H9 (cell line): ENCODE measurements around the gene RSU1. TPM values are rescaled to one million over a fixed set of nuclear protein-coding genes. Genes with fewer than 3 reads are reported as not detected.

ENCODE experiments used
- DNase-seq: peaks from one replicate; pipeline ENCODE4 v3.0.0-alpha.2; 2017
- H2AFZ ChIP-seq: one replicate; pipeline ENCODE4 v1.6.1; 2013; ENCODE audit warnings: mild to moderate bottlenecking, low read length, control low read depth, moderate library complexity
- H2AK5ac ChIP-seq: 2 replicates; pipeline ENCODE4 v1.6.1; 2013; ENCODE audit warnings: low read length, control low read depth, mixed read lengths; ENCODE audit not compliant: insufficient read length
- H2BK120ac ChIP-seq: one replicate; pipeline ENCODE4 v1.6.1; 2013; ENCODE audit warnings: low read depth, mild to moderate bottlenecking, low read length, control low read depth, inconsistent platforms; ENCODE audit not compliant: poor library complexity, severe bottlenecking
- H2BK12ac ChIP-seq: 2 replicates; pipeline ENCODE4 v1.6.1; 2013; ENCODE audit warnings: low read length, control low read depth, mixed read lengths, low read depth; ENCODE audit not compliant: insufficient read length
- H2BK15ac ChIP-seq: 2 replicates; pipeline ENCODE4 v1.6.1; 2013; ENCODE audit warnings: low read depth, low read length, control low read depth
- H2BK20ac ChIP-seq: one replicate; pipeline ENCODE4 v1.6.1; 2013; ENCODE audit warnings: low read depth, mild to moderate bottlenecking, low read length, control low read depth, inconsistent platforms; ENCODE audit not compliant: poor library complexity, severe bottlenecking
- H2BK5ac ChIP-seq: 2 replicates; pipeline ENCODE4 v1.6.1; 2013; ENCODE audit warnings: low read length, control low read depth, mixed read lengths; ENCODE audit not compliant: insufficient read length
- H3K14ac ChIP-seq: 2 replicates; pipeline ENCODE4 v1.6.1; 2013; ENCODE audit warnings: low read length, control low read depth; ENCODE audit not compliant: insufficient read depth
- H3K18ac ChIP-seq: 2 replicates; pipeline ENCODE4 v1.6.1; 2013; ENCODE audit warnings: low read depth, mild to moderate bottlenecking, mixed read lengths, low read length, control low read depth; ENCODE audit not compliant: insufficient read length
- H3K23ac ChIP-seq: 2 replicates; pipeline ENCODE4 v1.6.1; 2013; ENCODE audit warnings: low read length, control low read depth, mixed read lengths, low read depth; ENCODE audit not compliant: insufficient read length
- H3K23me2 ChIP-seq: 2 replicates; pipeline ENCODE4 v1.6.1; 2013; ENCODE audit warnings: low read depth, mild to moderate bottlenecking, mixed read lengths, low read length, control low read depth; ENCODE audit not compliant: insufficient read length, poor library complexity, severe bottlenecking
- H3K27ac ChIP-seq: 2 replicates; pipeline ENCODE4 v1.5.1; 2013; ENCODE audit warnings: low read length, control low read depth, mixed read lengths, low read depth; ENCODE audit not compliant: insufficient read length
- H3K27me3 ChIP-seq: 2 replicates; pipeline ENCODE4 v1.6.1; 2013; ENCODE audit warnings: low read length, control low read depth, inconsistent platforms; ENCODE audit not compliant: insufficient read depth
- H3K4ac ChIP-seq: 2 replicates; pipeline ENCODE4 v1.6.1; 2013; ENCODE audit warnings: low read depth, mild to moderate bottlenecking, control low read depth, inconsistent platforms, low read length, moderate library complexity
- H3K4me1 ChIP-seq: 2 replicates; pipeline ENCODE4 v1.6.1; 2013; ENCODE audit warnings: low read length, control low read depth, inconsistent platforms; ENCODE audit not compliant: insufficient read depth
- H3K4me2 ChIP-seq: 2 replicates; pipeline ENCODE4 v1.6.1; 2013; ENCODE audit warnings: low read length, control low read depth, mixed read lengths; ENCODE audit not compliant: insufficient read length, insufficient read depth
- H3K56ac ChIP-seq: 2 replicates; pipeline ENCODE4 v1.6.1; 2013; ENCODE audit warnings: low read depth, mild to moderate bottlenecking, mixed read lengths, low read length, control low read depth; ENCODE audit not compliant: insufficient read length
- H3K79me1 ChIP-seq: 2 replicates; pipeline ENCODE4 v1.6.1; 2013; ENCODE audit warnings: low read depth, mild to moderate bottlenecking, moderate library complexity, low read length, control low read depth, inconsistent platforms; ENCODE audit not compliant: insufficient read depth, poor library complexity, severe bottlenecking
- H3K79me2 ChIP-seq: 2 replicates; pipeline ENCODE4 v1.6.1; 2013; ENCODE audit warnings: low read length, control low read depth, inconsistent platforms; ENCODE audit not compliant: insufficient read depth
- H3K9ac ChIP-seq: 2 replicates; pipeline ENCODE4 v1.6.1; 2013; ENCODE audit warnings: low read length, control low read depth, mixed read lengths; ENCODE audit not compliant: insufficient read length; ENCODE audit errors: extremely low read depth
- H3K9me3 ChIP-seq: one replicate; pipeline ENCODE4 v1.6.1; 2013; ENCODE audit warnings: low read depth, low read length, inconsistent platforms; ENCODE audit not compliant: control insufficient read depth
- H3T11ph ChIP-seq: one replicate; pipeline ENCODE4 v1.6.1; 2013; ENCODE audit warnings: mild to moderate bottlenecking, low read length, control low read depth, inconsistent platforms
- H4K20me1 ChIP-seq: one replicate; pipeline ENCODE4 v1.6.1; 2013; ENCODE audit not compliant: control insufficient read depth, insufficient read length, insufficient read depth
- H4K5ac ChIP-seq: 2 replicates; pipeline ENCODE4 v1.6.1; 2013; ENCODE audit warnings: low read depth, mild to moderate bottlenecking, mixed read lengths, low read length, control low read depth; ENCODE audit not compliant: insufficient read length
- H4K8ac ChIP-seq: replicated peaks from 2 replicates; pipeline ENCODE4 v1.6.1; 2013; ENCODE audit warnings: low read length, control low read depth, mixed read lengths, low read depth; ENCODE audit not compliant: insufficient read length
- H4K91ac ChIP-seq: 2 replicates; pipeline ENCODE4 v1.6.1; 2013; ENCODE audit warnings: low read depth, mild to moderate bottlenecking, moderate library complexity, mixed read lengths, low read length, control low read depth; ENCODE audit not compliant: insufficient read length
- H3K27ac Mint-ChIP-seq, 3 experiments: 2 replicates in 2 of 3; 3 replicates in 1 of 3; pipeline ENCODE4 v1.8.0; 2020 to 2021; ENCODE audit warnings: mixed read lengths in 3 of 3, mild to moderate bottlenecking in 1 of 3, moderate library complexity in 1 of 3
- H3K27me3 Mint-ChIP-seq: 2 replicates; pipeline ENCODE4 v1.8.0; 2021; ENCODE audit warnings: low read depth, mild to moderate bottlenecking, moderate library complexity, mixed read lengths
- H3K36me3 Mint-ChIP-seq, 3 experiments: 2 replicates in 2 of 3; 3 replicates in 1 of 3; pipeline ENCODE4 v1.8.0; 2020 to 2021; ENCODE audit warnings: low read depth in 3 of 3, mixed read lengths in 3 of 3; ENCODE audit not compliant: insufficient read depth in 1 of 3
- H3K4me1 Mint-ChIP-seq, 2 experiments: 2 replicates each; pipeline ENCODE4 v1.8.0; 2020; ENCODE audit warnings: mixed read lengths in 2 of 2
- H3K4me3 Mint-ChIP-seq, 2 experiments: 2 replicates in 1 of 2; 3 replicates in 1 of 2; pipeline ENCODE4 v1.8.0; 2020 to 2021; ENCODE audit warnings: mild to moderate bottlenecking in 2 of 2, mixed read lengths in 2 of 2, moderate library complexity in 1 of 2
- H3K9me3 Mint-ChIP-seq, 2 experiments: 2 replicates in 1 of 2; 3 replicates in 1 of 2; pipeline ENCODE4 v1.8.0; 2020; ENCODE audit warnings: mild to moderate bottlenecking in 2 of 2, mixed read lengths in 2 of 2, moderate library complexity in 1 of 2
- CTCF ChIP-seq: fragments of 200-600 bp; sonication (generic); conservative IDR thresholded peaks from 3 replicates; pipeline ENCODE4 v1.8.0; 2021; ENCODE audit warnings: antibody characterized with exemption, mild to moderate bottlenecking
- WGBS: extraction: QIAGEN DNeasy Blood & Tissue Kit; methylation state at CpG from one replicate; pipeline ENCODE4 v1.1.7; 2013; ENCODE audit warnings: missing lambda C conversion rate, low lambda C conversion rate, mixed read lengths; ENCODE audit not compliant: insufficient read length; ENCODE audit errors: extremely low coverage; 5-methylcytosine and 5-hydroxymethylcytosine counted together
- total RNA-seq: library from RNA; stranded (reverse); gene quantifications from 2 replicates; pipeline ENCODE4 v1.2.1, GENCODE V29; 2021

The RSU1 gene
- total RNA-seq, 1 experiment from 2014 or later = 59.4 TPM

DNA sequence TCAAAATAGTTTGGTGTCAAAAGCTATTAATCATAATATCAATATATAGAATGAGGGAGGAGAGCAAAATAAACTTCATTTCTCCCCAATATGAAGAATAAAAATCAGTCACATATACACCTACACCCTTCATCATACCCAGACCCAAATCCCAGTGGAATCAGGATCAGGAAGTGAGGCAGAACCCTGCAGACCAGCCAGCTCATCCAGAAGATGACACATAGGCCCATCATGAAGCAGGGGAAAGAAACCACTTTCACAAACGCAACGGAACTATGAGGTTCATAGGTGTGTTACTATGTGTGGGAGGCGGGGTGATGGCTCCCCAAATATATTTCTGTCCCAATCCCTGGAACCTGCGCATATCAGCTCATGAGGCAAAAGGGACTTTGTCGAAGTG, 89.0 kb downstream of the RSU1 start:
- H3K4me2 ChIP-seq = no peak overlapping the region
- no peak overlapping the region for H3K4ac ChIP-seq
- whole genome bisulfite sequencing = no CpG with 5 or more reads among the region's 5 CpGs
- Mint-ChIP-seq H3K27ac (no peak overlapping the region), H3K4me1 (no peaks in the 10 kb centered on the region), H3K9me3 (peaks cover 2 to 4% of the 10 kb centered on the region in 2 experiments; a peak in 3 of 5 replicates), H3K4me3 (no peak overlapping the region), H3K36me3 (peaks cover 11 to 20% (median 19%) of the 10 kb centered on the region in 3 experiments), H3K27me3 (no peaks in the 10 kb centered on the region)
- H3T11ph ChIP-seq = no peak overlapping the region
- no peak overlapping the region for H3K14ac ChIP-seq
- H2AK5ac ChIP-seq = no peak overlapping the region
- H2BK15ac ChIP-seq = no peak overlapping the region
- H2BK12ac ChIP-seq = no peak overlapping the region
- H3K56ac ChIP-seq = no peak overlapping the region
- no peak for DNase-seq
- H4K5ac ChIP-seq = no peak overlapping the region
- no peak overlapping the region for H4K8ac ChIP-seq
- no peaks in the 10 kb centered on the region for H4K20me1 ChIP-seq
- no peaks in the 10 kb centered on the region for H3K23me2 ChIP-seq
- H3K9me3 ChIP-seq = no peaks in the 10 kb centered on the region
- H3K27ac ChIP-seq = no peak overlapping the region
- no peak overlapping the region for H2BK5ac ChIP-seq
- H3K27me3 ChIP-seq = no peaks in the 10 kb centered on the region
- no peak for TF ChIP-seq CTCF
- no peak overlapping the region for H2BK120ac ChIP-seq
- H3K23ac ChIP-seq = no peak overlapping the region
- H3K9ac ChIP-seq = no peak overlapping the region
- H4K91ac ChIP-seq = no peak overlapping the region
- no peak overlapping the region for H3K18ac ChIP-seq
- no peaks in the 10 kb centered on the region for H3K79me2 ChIP-seq
- H3K4me1 ChIP-seq = no peaks in the 10 kb centered on the region
- no peak overlapping the region for H2BK20ac ChIP-seq
- no peaks in the 10 kb centered on the region for H3K79me1 ChIP-seq
- H2AFZ ChIP-seq = no peak overlapping the region
